Measurements from ENCODE around the gene PRKAR1A.

Gene PRKAR1A

GRCh38 chr17:68600067-68600930, 88.1 kb downstream of the PRKAR1A start:
- DNase-seq (ENCODE audit: low read depth in 2 of 2), result no peak

Measured in fibroblast of skin of left biceps (primary cell).